Testis (tissue), 2 donors: ENCODE measurements around the gene NLK.

Experiments used
- POLR2A ChIP-seq: fragments of 450-650 bp; IDR thresholded peaks from one replicate; pipeline ENCODE4 v1.6.1; 2017; ENCODE audit warnings: antibody characterized with exemption, mild to moderate bottlenecking, moderate library complexity
- TF ChIP-seq, protein P1 (sequence below), 3 experiments: fragments of 450-650 bp in 2 of 3; fragments of 200-600 bp in 1 of 3; sonication (generic) in 1 of 3; IDR thresholded peaks; one replicate each; pipeline ENCODE4 v1.5.1; 2016 to 2019; ENCODE audit warnings: antibody characterized with exemption in 3 of 3, mild to moderate bottlenecking in 2 of 3, moderate library complexity in 1 of 3

- TF ChIP-seq, protein P1, sequence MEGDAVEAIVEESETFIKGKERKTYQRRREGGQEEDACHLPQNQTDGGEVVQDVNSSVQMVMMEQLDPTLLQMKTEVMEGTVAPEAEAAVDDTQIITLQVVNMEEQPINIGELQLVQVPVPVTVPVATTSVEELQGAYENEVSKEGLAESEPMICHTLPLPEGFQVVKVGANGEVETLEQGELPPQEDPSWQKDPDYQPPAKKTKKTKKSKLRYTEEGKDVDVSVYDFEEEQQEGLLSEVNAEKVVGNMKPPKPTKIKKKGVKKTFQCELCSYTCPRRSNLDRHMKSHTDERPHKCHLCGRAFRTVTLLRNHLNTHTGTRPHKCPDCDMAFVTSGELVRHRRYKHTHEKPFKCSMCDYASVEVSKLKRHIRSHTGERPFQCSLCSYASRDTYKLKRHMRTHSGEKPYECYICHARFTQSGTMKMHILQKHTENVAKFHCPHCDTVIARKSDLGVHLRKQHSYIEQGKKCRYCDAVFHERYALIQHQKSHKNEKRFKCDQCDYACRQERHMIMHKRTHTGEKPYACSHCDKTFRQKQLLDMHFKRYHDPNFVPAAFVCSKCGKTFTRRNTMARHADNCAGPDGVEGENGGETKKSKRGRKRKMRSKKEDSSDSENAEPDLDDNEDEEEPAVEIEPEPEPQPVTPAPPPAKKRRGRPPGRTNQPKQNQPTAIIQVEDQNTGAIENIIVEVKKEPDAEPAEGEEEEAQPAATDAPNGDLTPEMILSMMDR (IDR thresholded peaks at IDR 0.05): no peak
- TF ChIP-seq POLR2A: no peak
Measured at GRCh38 chr17:28119046-28119445, 76.6 kb downstream of the NLK start.
